NT2/D1 (cell line): ENCODE measurements around the gene YOD1.

Source experiments
- DNase-seq: peaks from one replicate; pipeline ENCODE4 v3.0.0-alpha.2; 2011; ENCODE audit warnings: low read depth, low spot score
- H3K27me3 ChIP-seq: 2 replicates; pipeline ENCODE4 v1.6.0; 2011; ENCODE audit warnings: mild to moderate bottlenecking; ENCODE audit not compliant: insufficient read length, insufficient read depth
- H3K36me3 ChIP-seq: 2 replicates; pipeline ENCODE4 v1.6.1; 2011; ENCODE audit warnings: mild to moderate bottlenecking, low read length, mixed read lengths; ENCODE audit not compliant: insufficient read depth, insufficient read length
- H3K4me1 ChIP-seq: 2 replicates; pipeline ENCODE4 v1.5.1; 2011; ENCODE audit not compliant: insufficient read depth, insufficient read length
- H3K4me3 ChIP-seq: 2 replicates; pipeline ENCODE4 v1.5.1; 2011; ENCODE audit warnings: low read depth; ENCODE audit not compliant: insufficient read length
- H3K9ac ChIP-seq: 2 replicates; pipeline ENCODE4 v1.6.0; 2011; ENCODE audit warnings: low read depth; ENCODE audit not compliant: insufficient read length
- H3K9me3 ChIP-seq: 2 replicates; pipeline ENCODE4 v1.5.1; 2011; ENCODE audit warnings: mild to moderate bottlenecking, low read length; ENCODE audit not compliant: insufficient read depth
- SUZ12 ChIP-seq: IDR thresholded peaks from 2 replicates; pipeline ENCODE4 v1.6.1; 2011; ENCODE audit not compliant: insufficient read length, insufficient read depth; ENCODE audit errors: extremely low read depth
- YY1 ChIP-seq: IDR thresholded peaks from 2 replicates; pipeline ENCODE4 v1.6.1; 2011; ENCODE audit not compliant: insufficient read length, insufficient read depth
- ZNF274 ChIP-seq: IDR thresholded peaks from 2 replicates; pipeline ENCODE4 v1.6.1; 2011; ENCODE audit warnings: mild to moderate bottlenecking, low read depth, low read length

YOD1 gene

DNA sequence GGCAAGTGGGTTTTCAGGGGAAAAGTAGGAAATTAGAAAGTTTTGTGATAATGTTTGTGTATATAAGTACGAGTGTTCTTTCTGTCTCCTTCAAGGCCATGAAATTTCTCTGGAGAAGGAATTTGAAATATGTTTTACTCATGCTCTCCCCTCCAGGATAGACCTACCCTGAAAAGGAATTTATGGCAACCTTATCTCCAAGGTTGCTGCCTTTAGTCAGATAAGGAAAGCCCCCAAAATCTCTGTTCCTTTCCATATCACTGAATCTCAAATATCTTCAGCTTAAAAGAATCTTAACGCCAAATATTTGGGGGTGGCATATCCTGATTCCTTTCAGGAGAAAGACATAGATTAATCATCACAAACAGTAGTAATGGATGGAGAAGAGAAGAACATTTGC, 37.2 kb upstream of the YOD1 start:
- Histone ChIP-seq H3K9me3 (no peaks in the 10 kb centered on the region), H3K4me3 (no peak overlapping the region), H3K4me1 (no peaks in the 10 kb centered on the region), H3K9ac (no peak overlapping the region), H3K36me3 (no peaks in the 10 kb centered on the region), H3K27me3 (no peaks in the 10 kb centered on the region)
- no peak for TF ChIP-seq SUZ12
- no peak for TF ChIP-seq YY1
- TF ChIP-seq ZNF274: no peak
- DNase-seq: no peak

- no peak for DNase-seq
- TF ChIP-seq SUZ12: no peak
- TF ChIP-seq ZNF274: no peak
- no peak for TF ChIP-seq YY1
- Histone ChIP-seq H3K4me3 (no peak overlapping the region), H3K9me3 (no peaks in the 10 kb centered on the region), H3K36me3 (no peaks in the 10 kb centered on the region), H3K9ac (no peak overlapping the region), H3K4me1 (no peaks in the 10 kb centered on the region), H3K27me3 (no peaks in the 10 kb centered on the region)
These were observed 34.9 kb upstream of the YOD1 start for GRCh38 chr1:207085887-207086286.

DNA sequence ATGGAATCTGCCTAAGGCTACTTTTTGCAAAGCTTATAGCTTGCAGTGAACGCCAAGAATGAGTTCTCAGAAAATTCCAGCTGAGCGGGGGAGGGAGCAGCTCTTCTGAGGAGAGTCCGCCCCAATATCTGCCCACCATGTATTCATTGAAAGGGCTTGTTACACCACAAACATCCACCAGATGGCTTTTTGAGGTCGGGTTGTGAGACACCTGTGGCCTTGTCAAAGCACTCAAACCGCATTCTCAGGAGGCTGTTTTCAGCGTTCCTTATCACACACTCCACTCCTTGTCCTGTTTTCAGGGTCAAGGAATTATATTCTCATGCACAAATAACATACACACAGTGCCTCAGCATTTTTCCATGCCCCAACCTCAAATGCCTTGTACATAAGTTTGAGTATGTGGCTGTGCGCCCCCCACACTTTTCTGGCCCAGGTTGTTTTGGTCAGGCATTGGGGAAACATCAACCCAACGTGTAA, 33.7 kb upstream of the YOD1 start:
- H3K36me3 ChIP-seq: no peaks in the 10 kb centered on the region
- H3K27me3 ChIP-seq: no peaks in the 10 kb centered on the region
- no peaks in the 10 kb centered on the region for H3K9me3 ChIP-seq
- TF ChIP-seq ZNF274 (no peak), SUZ12 (no peak)
- no peaks in the 10 kb centered on the region for H3K4me1 ChIP-seq
- no peak overlapping the region for H3K9ac ChIP-seq
- peak; percentile 83 for DNase-seq
- no peak overlapping the region for H3K4me3 ChIP-seq

GRCh38 chr1:207084232-207084631, 33.2 kb upstream of the YOD1 start:
- TF ChIP-seq SUZ12: no peak
- no peak for TF ChIP-seq YY1
- TF ChIP-seq ZNF274: no peak
- Histone ChIP-seq H3K9me3 (no peaks in the 10 kb centered on the region), H3K4me3 (no peak overlapping the region), H3K9ac (no peak overlapping the region), H3K27me3 (no peaks in the 10 kb centered on the region), H3K36me3 (no peaks in the 10 kb centered on the region), H3K4me1 (no peaks in the 10 kb centered on the region)
- DNase-seq: no peak

DNA sequence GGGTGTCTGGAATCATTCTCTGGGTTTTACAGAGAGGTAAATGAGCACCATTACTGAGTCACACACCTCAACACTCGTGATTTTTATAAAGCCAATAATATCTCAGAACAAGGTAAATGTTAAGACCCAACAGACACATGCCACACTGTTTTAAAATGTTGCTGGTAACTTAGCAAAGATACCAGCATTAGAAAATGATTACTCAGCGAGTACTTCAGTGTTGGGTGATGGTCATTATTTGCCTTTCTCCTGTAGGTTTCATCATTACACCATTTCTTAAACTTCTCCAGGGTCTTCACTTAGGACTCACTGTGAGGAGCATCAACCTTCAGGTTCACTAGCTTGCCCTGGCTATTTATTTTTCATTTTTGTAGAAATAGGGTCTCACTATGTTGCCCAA, 30.8 kb upstream of the YOD1 start:
- Histone ChIP-seq H3K9ac (no peak overlapping the region), H3K9me3 (no peaks in the 10 kb centered on the region), H3K36me3 (no peaks in the 10 kb centered on the region), H3K27me3 (no peaks in the 10 kb centered on the region), H3K4me3 (no peak overlapping the region), H3K4me1 (no peaks in the 10 kb centered on the region)
- TF ChIP-seq ZNF274: no peak
- TF ChIP-seq SUZ12: no peak
- no peak for TF ChIP-seq YY1
- no peak for DNase-seq

GRCh38 chr1:207081088-207081487, 30.1 kb upstream of the YOD1 start:
- DNase-seq: no peak
- no peaks in the 10 kb centered on the region for H3K36me3 ChIP-seq
- H3K9me3 ChIP-seq: no peaks in the 10 kb centered on the region
- no peaks in the 10 kb centered on the region for H3K27me3 ChIP-seq
- no peak for TF ChIP-seq ZNF274
- TF ChIP-seq YY1: no peak
- TF ChIP-seq SUZ12: no peak
- no peaks in the 10 kb centered on the region for H3K4me1 ChIP-seq
- H3K9ac ChIP-seq: no peak overlapping the region
- H3K4me3 ChIP-seq: no peak overlapping the region

DNA sequence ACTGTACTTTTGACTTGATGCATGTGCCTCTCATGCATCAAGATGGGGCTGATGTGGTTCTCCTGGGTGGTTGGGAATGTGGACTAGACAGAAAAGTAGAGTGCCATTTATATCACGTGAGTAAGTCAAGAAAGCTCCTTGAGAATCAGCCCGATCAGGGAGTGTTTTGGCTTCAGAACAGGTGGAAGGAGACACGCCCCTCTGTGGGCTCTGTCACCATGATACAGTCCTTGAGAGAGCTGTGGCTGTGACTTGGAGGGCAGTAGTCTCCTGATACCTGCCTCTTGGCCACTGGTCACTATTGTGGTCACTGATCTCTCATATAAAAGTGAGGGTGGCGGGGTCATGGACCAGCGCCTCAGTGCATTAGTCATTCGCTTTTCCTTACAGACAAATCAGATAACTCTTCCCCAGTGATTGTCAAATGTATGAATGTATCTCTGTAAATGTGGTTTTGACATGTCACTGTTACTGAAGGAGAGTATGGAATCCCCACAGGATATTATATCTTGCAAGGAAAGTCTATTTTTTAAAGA, 28.8 kb upstream of the YOD1 start:
- TF ChIP-seq ZNF274 (no peak), YY1 (no peak), SUZ12 (no peak)
- no peaks in the 10 kb centered on the region for H3K27me3 ChIP-seq

More for the DNA sequence above, 28.8 kb upstream of the YOD1 start:
- H3K4me3 ChIP-seq: no peak overlapping the region
- no peaks in the 10 kb centered on the region for H3K9me3 ChIP-seq
- H3K36me3 ChIP-seq: peaks cover 3% of the 10 kb centered on the region
- H3K4me1 ChIP-seq: no peaks in the 10 kb centered on the region
- no peak overlapping the region for H3K9ac ChIP-seq
- DNase-seq: no peak
